T-helper 2 cell treated with Interferon-gamma antibody and Interleukin-4, amounts not matched to agents 100 ng/mL and 5 ng/mL, for 36 hours (primary cell): ENCODE measurements around the gene MYO10. TPM values are rescaled to one million over a fixed set of nuclear protein-coding genes. Genes with fewer than 3 reads are reported as not detected.
"Not testable (repeated sequence)": the region's sequence is repeated elsewhere in the genome, so short reads cannot be mapped to it uniquely, and the experiment has no call there.

Experiments used
- intact Hi-C: fragments of 100-400 bp; cut with micrococcal nuclease; formaldehyde crosslinking; loops from one replicate; pipeline ENCODE4 v1.15.1; 2023
- total RNA-seq: library from RNA; stranded (reverse); gene quantifications from 2 replicates; pipeline ENCODE4 v1.2.3, GENCODE V29; 2022

The MYO10 gene
- 0.23 and 0.41 TPM in 2 replicates for total RNA-seq

DNA sequence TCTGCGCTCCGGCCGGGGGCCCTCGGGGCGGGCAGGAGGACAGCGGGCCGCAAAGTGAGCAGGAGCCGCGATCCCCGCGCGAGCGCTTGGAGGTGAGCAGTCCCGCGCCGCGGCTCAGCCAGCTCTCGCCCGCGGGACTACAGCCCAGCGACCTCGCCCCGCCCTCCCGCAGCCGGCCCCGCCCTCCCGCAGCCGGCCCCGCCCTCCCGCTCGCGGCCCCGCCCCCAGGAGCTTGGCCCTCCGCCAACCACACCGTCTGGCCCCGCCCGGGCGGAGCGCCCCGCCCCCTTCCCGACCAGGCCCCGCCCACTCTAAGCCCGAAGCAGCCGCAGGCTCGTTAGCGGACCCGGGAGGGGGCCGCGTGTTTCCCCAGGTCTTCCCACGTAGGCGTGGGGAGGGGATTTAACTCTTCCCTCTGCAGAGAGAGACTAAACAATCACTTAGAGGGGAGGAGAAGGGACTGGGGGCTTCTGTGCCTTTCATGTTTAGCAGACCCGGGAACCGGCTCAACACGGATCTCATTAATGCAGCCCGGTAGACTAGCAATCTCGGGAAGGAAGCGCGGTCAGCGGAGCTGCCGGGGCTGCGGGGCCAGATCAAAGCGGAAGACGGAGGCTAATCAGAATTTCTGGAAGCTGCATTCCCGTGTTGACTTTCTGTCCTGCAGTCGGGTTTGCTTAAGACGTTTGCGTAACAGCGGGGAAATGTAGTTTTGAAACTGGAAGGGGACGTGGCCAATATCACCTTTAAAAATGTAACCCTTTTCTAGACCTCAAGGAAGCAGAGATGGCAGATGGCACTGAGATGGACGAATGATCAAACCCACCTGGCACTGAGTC lies at the start of gene MYO10:
Gene MYO10 (minus strand): TSS at position 139 of the 839 bp plus-strand sequence. CDS start 480 bp downstream, outside the sequence.
- intact Hi-C loops = loop anchor here (1.0 to 5.0 kb wide), 2 partner anchors 319 to 471 kb away; partner anchors contain the start of genes RETREG1 and ZNF622

DNA sequence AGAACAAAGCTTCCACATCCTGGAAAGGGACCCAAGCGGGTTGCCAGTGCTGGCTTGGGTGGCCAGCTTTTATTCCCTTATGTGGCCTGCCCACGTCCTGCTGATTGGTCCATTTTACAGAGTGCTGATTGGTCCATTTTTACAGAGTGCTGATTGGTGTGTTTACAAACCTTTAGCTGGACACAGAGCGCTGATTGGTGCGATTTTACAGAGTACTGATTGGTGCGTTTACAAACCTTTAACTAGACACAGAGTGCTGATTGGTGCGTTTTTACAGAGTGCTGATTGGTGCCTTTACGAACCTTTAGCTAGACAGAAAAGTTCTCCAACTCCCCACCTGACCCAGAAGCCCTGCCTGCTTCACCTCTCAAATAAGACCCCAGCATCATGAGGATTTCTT lies 49.2 kb upstream of the MYO10 start:
- intact Hi-C loops = not testable (repeated sequence)

DNA sequence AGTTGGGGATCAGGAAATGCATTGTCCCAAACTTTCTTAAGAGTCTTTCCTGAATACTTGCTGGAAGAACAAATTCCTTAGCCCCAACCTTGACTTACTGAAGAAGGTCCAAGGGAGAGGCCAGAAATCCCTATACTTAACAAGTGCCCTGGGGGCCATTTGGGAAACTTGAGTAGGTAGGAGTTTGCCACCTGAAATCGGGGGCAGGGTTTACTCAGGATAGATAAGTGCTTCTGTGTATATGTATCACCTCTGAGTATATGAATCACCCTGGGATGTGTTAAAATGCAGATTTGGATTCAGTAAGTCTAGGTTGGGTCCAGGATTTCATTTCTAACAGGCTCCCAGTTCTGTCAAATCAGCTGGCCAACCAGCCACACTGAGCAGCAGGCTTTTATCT lies 47.9 kb upstream of the MYO10 start:
- intact Hi-C loops = no loop called here

DNA sequence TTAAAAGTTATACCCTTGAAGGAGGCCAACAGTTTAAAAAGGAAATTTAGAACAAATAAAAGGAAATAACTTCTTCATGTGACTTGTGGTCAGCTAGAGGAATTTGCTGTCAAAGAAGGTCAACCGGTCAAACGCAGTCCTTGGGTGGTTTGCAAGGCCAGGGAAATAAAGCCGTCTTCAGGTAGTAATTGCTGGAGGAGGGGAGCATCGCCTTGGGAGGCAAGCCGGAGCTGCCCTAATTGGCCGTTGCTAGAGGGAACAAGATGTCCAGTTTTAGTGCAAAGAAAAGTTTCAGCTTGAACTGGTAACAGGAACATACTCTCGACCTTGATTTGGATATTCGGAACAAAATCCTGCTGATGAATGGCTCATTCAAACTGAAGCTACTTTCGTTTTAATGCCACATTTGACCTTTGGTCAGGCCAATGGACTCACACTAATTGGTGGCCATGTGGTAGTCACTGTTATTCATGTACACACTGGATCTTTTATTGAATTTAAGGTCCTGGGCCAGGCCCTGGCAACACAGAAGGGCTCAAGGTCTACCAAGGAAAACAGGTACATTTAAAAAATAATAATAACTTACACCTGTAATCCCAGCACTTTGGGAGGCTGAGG lies 47.0 kb upstream of the MYO10 start:
- intact Hi-C loops = no loop called here

DNA sequence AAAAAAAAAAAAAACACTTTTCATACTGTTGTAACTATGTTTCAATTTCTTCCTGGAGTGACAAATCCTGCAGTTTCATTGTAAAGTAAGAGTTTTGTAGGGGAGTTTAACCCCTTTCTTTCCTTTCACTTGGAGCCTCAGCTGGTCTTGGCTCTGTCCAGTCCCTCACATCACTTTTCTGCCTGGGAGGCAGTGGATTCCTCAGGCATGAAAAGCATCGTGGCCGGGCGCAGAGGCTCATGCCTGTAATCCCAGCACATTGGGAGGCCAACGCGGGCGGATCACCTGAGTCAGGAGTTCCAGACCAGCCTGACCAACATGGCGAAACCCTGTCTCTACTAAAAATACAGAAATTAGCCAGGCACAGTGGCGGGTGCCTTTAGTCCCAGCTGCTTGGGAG lies 45.6 kb upstream of the MYO10 start:
- intact Hi-C loops = no loop called here

DNA sequence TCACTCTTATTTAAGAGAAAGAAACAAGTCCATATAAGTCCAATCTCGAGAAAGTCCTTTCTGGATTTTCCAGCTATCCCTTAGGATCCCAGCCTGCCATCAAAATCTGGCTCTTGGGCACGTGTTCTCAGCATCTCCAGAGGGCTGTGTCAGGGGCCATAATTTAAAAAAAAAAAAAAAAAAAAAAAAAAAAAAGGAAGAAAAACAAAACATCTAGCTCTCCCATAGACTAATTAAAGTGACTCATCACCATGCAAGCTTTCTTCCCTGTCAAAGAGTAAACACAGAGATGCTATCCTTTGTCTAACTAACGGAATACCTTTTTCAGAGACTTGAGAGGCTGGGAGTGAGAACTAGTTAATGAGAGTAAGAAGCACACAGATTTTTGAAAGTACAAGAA lies 44.9 kb upstream of the MYO10 start:
- intact Hi-C loops = no loop called here

DNA sequence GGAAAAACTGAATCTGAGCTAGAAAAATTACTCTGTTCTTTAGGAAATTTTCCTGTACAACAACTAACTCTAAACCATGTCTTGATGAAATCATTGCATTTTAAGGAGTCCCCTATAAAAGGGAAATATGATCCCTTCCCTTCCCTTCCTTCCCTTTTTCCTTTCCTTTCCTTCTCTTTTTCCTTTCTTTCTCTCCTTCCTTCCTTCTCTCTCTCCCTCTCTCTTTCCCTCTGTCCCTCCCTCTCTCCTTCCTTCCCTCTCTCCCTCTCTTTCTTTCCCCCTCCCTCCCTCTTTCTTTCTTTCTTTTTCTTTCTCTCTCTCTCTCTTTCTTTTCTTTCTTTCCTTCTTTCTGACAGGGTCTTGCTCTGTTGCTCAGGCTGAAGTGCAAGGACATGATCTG lies 42.2 kb upstream of the MYO10 start:
- intact Hi-C loops = no loop called here

DNA sequence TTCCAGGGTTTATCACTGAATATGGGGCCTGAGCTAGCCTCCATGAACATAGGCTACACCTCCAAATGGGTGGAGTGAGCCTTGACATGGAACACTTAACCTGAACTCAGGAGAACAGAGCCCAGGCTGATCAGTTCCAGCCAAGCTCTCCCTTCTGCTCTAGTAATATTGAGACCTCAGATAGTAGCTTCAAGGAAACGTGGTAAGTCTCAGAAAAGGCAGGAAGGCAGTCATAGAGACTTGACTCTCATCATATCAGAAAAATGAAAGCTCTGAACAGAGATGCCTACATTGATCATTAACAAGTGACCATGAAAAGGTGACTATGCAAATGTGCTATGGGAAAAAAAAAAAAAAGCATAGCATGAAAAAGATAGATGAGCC lies 40.5 kb upstream of the MYO10 start:
- intact Hi-C loops = no loop called here

DNA sequence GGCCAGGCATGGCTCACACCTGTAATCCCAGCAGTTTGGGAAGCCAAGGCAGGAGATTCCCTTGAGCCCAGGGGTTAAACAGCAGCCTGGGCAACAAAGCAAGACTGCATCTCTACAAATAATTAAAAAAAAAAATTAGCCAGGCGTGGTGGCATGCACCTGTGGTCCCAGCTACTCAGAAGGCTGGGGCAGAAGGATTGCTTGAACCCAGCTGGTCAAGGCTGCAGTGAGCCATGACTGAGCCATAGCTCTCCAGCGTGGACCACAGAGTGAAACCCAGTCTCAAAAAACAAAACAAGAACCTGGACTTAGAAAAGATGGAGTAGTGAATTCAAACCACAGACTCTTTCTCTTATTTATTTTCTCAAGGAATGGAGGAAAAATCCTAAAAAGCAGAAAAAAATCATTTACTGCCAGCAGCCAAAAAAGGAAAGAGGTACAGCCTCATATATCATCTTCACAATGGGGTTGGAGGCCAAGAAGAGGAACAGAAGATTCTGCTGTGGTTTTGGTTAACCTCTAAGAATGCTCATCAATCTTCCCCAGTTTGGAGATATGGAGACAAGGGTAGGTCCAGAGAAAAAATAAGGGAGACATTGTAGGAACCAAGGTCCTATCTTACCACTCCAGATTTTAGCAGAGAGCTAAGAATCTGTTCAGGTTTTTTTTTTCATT lies 40.0 kb upstream of the MYO10 start:
- intact Hi-C loops = no loop called here

DNA sequence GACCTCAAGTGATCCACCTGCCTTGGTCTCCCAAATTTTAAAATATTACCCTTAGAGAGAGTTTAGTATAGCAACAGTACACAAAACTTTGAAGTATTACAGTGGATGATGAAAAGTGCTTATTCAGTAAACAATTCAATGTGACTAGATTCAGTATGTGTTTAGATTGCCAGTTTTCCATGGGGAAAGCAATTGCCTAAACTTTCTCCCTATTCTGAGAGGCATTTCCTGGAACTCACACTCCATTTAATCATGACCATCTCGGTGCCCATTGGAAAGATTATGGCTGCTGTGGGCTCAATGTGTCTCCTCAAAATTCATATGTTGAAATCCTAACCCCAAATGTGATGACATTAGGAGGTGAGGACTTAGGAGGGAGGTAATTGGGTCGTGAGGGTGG lies 38.9 kb upstream of the MYO10 start:
- intact Hi-C loops = no loop called here

DNA sequence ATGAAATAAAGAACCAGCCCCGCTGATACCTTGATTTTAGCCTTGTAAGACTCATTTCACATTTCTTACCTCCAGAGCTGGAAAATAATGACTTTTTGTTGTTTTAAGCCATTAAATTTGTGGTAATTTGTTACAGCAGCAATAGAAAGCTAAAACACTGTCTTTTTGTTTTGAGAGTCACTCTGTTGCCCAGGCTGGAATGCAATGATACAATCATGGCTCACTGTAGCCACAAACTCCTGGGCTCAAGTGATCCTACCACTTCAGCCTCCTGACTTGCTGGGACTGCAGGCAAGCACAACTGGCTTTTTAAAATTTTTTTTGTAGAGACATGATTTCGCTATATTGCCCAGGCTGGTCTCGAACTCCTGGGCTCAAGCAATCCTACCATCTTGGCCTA lies 34.7 kb upstream of the MYO10 start:
- intact Hi-C loops = no loop called here

DNA sequence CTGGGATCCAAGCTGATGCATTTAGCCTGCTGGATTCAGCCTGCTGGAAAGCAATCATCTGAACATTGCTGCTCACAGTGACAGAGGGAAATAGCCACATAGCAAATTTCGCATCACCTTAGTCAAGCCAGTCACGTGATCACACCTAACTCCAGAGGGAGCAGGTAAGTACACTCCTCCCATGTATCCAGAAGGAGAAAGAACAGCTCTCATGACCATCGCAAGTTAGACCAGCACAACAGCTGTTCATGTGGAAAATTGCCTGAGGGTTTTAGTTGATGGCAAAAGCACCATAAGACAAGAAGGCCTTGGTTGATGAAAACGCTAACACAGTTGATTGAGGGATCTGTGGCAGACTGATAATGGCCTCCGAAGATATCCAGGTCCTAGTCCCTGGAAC lies 34.2 kb upstream of the MYO10 start:
- intact Hi-C loops = no loop called here

DNA sequence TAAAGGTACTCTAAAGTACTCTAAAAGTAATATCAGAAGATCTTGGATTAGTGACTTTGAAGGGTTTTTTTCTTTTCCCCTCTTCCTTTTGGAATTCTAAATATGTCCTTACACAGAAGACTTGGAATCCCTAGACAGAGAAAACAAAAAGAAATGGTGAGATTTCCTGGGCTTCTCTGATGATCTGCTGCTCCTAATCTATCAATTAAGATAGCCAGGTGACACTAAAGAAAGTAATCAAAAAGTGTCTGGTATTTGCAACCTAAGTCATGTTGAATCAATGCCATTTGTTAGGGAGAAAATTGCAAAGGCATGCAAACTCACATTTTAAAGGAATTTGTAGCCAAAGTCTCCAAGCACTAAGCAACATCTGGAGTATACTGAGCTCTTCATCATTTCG lies 29.5 kb upstream of the MYO10 start:
- intact Hi-C loops = no loop called here

DNA sequence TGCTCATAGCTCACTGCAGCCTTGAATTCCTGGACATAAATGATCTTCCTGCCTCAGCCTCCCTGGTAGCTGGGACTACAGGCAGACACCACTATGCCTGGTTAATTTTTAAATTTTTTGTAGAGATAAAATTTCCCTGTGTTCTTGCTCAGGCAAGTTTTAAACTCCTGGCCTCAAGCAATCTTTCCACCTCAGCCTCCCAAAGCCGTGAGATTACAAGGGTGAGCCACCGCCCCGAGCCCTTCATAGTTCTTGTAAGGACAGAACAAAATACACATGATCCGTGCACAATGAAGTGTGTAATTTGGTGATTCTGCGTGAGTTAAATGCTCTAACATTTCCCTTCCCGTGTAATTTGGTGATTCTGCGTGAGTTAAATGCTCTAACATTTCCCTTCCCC lies 27.7 kb upstream of the MYO10 start:
- intact Hi-C loops = no loop called here

DNA sequence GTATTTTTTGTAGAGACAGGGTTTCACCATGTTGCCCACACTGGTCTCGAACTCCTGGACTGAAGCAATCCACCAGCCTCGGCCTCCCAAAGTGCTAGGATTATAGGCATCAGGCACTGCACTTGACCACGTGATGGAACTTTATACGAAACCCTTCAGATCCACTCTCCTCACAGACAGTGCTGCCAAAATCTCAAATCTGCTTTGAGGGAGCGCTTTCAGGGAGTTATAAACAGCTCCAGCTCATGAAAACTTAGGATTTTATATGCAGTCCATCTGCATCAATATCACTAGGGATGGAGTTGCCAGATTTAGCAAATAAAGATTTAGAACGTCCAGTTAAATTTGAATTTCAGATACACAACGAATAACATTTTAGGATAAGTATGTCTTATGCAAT lies 25.0 kb upstream of the MYO10 start:
- intact Hi-C loops = no loop called here

DNA sequence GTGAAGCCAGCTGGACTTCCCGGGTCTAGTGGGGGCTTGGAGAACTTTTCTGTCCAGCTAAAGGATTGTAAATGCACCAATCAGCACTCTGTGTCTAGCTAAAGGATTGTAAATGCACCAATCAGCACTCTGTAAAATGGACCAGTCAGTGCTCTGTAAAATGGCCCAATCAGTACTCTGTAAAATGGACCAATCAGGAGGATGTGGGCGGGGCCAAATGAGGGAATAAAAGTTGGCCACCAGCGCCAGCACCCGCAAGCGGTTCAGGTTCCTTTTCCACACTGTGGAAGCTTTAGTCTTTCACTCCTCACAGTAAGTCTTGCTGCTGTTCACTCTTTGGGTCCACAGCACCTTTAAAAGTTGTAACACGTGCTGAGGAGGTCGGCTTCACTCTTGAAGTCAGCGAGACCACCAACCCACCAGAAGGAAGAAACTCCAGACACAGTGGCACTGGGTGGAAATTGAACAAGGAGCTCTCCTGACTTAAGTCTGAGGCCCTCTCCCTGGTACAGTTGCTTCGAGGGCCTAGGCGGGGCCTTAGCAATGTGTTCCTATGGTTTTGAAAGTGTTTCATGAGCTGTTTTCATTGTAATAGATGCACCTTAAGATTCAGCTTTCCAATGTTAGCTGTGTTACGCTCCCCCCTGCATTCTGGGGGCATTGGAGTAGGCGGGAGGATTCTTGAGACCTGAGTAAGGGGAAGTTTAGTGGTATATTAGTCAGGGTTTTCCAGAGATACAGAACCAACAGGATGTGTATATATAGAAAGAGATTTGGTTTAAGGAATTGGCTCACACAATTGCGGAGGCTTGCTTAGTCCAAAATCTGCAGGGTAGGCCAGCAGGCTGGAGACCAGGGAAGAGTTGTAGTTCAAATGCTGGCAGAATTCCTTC lies 21.5 kb upstream of the MYO10 start:
- intact Hi-C loops = no loop called here

DNA sequence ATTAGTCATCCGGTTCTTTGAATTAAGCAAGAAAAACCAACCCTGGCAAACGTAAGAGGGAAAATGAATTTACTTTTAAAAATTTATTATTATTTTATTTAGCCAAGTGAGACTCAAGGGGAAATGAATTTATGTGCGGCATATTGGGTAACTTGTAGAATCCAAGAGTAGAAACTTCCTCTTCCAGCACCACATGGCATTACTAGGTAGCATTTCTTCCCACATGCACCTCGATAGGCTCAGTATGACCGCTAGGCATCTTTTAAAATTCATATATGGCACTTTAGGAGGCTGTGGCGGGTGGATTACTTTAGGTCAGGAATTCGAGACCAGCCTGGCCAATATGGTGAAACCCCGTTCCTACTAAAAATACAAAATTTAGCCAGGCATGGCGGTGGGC lies 17.6 kb upstream of the MYO10 start:
- intact Hi-C loops = no loop called here

DNA sequence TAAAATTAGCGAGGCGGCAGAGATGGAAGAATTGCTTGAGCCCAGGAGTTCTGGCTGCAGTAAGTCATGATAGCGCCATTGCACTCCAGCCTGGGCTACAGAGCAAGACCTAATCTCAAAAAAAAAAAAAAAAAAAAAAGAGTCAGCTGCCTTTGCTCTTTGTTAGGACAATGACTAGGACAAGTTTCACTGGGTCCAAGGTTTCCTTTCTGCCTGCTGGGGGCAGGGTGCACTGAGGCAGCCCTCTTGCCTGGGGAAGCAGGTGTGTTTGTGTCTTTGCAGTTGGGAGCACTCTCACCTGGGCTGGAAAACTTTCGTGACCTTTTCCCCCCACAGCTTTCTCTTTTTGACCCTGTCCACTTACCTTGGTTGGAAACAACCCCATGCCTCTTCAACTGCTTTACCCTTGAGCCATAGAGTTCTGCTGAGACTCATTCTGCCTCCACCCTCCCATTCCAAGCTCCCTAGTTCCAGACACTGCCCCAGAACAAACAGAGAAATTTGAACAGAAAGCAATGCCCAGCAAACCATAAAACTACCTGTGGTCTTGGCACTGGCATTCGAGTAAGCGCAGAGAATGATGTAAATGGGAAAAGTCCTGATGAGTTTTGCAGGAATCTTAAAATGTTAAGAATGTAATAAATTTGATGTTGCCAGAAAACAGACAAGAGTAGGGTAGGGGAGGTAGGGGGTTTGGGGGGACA lies 17.0 kb upstream of the MYO10 start:
- intact Hi-C loops = no loop called here

DNA sequence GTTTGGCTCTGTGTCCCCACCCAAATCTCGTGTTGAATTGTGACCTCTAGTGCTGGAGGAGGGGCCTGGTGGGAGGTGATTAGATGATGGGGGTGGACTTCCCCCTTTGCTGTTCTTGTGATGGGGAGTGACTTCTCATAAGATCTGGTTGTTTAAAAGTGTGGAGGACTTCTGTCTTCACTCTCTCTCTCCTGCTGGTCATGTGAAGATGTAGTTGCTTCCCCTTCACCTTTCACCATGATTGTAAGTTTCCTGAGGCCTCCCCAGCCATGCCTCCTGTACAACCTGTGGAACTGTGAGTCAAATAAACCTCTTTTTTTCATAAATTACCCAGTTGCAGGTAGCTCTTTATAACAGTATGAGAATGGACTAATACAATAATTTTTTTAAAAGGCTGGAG lies 10.6 kb upstream of the MYO10 start:
- intact Hi-C loops = no loop called here

DNA sequence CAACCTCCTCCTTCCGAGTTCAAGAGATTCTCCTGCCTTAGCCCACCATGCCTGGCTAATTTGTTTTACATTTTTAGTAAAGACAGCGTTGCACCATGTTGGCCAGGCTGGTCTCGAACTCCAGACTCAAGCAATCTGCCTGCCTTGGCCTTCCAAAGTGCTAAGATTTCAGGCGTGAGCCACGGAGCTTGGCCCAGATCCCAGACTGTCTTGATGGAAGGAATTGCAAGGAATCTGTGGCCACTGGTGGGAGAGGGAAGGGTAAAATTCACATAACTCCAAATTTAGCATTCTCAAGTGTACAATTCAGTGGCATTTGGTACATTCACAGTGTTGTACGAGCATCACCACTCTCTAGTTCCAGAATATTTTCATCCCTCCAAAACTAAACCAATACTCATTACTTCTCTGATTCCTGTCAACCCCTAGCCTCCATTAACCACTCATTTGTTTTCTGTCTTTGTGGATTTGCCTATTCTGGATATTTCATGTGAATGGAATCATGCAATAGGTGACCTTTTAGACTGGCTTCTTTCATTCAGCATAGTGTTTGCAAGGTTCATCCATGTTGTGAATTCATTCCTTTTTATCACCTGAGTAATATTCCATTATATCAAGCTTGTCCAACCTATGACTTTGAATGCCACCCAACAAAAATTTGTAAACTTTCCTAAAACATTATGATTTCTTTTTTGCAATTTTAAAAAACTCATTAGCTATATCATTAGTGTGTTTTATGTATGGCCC lies 8.9 kb upstream of the MYO10 start:
- intact Hi-C loops = no loop called here
